GM19193 (cell line): ENCODE data around the gene FRMD7.

Experiments
- POLR2A ChIP-seq: IDR thresholded peaks from 4 replicates; pipeline ENCODE4 v1.6.1; 2011; ENCODE audit not compliant: insufficient read depth, insufficient read length; ENCODE audit errors: extremely low read depth

FRMD7 gene

DNA sequence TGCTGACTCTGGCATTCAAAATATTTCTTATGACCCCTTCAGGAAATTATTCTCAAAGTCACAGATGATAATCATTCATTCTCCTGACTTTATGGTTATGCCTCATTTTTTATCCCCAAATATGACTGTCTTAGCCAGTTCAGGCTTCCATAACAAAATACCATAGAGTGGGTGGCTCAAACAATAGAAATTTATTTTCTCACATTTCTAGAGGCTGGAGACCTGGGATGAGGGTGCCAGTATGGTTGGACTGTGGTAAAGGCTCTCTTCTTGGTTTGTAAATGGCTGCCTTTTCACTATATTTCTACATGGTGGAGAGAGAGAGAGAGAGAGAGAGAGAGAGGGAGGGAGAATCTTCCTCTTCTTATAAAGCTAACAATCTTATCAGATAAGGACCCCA, 20.5 kb downstream of the FRMD7 start:
- no peak for TF ChIP-seq POLR2A

DNA sequence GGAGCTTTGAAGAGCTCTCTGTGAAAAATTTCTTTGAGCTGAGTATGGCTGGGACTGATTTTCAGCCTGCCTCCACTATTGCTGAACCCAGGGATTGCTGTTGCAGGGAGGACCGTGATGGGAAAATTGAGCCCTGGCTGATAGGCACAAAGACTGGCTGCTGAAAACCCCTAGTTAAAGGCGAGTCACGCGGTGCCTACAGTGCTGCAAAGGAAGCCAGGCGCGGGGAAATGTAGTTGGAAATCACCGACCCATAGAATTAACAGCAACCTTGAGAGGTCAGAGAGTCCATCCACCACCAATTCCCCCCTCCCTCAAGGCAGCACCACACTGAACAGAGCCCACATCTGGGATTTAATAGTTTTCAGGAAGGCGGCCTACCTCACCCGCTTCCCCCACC, 26.0 kb downstream of the FRMD7 start:
- no peak for TF ChIP-seq POLR2A

DNA sequence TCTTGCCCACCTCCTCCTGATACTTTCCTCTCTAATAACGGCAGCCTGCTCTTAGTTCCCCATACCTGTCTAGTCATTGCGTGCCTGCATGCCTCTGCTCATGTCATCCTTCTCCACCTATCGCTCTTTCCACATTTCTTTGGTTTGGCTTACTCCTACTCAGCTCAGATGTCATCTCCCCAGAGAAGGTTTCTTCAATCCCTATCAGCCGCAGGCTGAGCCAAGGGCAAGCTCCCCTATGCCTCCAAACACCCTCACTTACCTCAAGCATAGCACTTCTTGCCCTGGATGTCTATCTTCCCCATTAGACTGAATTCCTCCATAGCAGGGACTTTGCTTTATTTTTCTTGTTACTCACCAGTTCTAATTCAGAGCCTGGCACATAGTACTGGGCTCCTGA, 26.6 kb downstream of the FRMD7 start:
- no peak for TF ChIP-seq POLR2A

DNA sequence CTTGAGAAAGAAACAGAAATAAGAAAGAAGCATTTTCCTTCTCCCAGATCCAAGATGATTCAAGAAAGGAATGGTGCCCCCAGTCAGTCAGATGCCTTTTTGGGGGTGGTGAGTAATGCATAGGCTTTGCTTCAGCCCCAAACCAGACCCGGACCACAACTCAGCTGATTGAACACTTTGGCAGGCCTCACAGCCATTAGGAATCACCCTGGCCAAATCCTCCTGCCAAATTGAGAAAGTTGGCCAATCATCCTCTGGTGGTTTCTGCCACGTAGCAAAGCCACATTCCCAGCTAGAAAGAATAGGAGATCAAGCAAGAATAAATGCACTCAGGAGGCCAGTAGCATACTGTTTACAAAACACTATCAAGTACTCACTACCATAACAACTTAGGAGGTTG, 33.7 kb downstream of the FRMD7 start:
- TF ChIP-seq POLR2A, result no peak

DNA sequence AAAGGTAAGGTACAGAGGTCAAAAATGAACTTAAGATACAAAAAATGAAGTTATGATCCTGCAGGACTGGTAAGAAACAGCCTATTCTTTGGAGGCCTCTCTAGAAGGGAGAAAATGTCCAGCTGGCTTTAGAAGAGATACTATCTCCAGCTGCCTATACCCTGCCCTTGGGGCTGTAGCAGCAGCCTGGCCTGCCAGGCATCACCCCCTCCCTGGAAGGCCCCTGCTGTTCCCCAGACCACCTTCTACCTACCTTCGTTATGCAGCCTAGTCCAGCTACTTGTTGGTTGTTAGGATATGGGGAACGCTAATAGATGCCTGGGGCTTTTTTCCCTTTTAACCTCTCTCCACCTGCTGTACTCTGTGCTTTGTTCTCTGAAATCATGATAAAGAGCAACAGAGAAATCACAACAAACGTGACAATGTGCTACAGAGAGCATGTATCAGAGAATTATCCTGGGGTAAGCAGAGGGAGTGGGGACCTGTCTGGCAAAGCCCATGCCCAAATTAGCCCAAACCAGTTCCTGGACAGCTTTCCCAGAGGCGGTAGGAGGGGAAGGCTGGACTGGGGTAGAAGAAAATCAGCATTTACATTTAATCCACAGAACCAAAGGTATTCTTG, 34.5 kb downstream of the FRMD7 start:
- no peak for TF ChIP-seq POLR2A

DNA sequence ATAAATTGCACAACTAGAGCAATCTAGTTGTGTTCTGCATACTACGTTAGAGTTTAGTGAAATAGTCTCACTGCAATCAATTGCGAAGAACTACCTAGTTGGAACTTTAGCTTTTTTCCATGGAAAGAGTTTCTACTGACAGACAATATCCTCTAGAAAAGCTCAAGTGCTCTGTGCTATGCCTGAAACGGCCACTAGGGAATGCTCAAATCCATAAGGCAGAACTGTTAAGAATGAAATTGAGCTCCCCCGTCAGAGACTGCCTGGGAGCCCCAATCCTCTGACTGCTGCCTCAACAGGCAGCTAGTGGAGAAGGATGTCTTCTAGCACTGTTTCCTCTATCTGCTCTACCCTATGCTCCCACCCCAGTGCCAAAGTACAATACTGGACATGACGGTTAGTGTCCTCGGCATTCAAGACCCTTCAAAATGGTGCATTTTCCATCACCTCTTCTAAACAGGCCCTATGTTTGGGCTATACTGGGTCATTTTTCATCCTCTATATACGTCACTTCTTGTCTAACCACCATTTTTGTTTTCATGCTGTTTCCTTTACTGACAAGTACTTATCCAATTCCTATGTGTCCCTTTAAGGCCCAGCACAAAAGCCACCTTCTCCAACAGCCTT, 35.3 kb downstream of the FRMD7 start:
- no peak for TF ChIP-seq POLR2A

DNA sequence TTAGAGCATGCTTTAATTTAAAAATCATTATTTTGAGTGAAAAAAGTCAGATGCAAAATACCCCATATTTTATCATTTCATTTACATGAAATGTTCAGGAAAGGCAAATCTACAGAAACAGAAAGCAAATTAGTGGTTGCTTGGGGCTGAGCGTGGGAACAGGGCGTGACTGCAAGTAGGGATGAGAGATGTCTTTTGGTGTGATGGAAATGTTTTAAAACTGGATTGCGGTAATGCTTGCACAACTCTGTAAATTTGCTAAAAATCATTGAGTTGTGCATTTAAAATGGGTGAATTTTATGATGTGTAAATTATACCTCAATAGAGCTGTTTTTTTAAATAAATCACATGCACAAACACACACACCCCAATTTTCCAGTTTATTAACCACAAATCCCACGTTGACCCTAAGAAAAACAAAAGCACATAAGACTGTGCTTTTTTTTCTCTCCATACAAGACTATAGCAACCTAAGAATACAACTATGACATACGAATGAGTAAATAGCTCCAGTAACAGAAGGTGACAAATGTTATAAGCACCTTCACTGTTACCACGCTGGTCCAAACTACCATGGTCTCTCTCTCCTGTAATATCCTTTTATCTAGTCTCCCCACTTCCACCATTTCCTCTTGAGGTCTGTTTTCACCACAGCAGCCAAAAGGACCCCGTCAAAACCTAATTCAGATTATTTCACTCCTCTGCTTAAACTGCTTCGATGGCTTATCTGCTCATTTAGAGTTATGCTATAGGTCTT, 37.2 kb downstream of the FRMD7 start:
- no peak for TF ChIP-seq POLR2A

DNA sequence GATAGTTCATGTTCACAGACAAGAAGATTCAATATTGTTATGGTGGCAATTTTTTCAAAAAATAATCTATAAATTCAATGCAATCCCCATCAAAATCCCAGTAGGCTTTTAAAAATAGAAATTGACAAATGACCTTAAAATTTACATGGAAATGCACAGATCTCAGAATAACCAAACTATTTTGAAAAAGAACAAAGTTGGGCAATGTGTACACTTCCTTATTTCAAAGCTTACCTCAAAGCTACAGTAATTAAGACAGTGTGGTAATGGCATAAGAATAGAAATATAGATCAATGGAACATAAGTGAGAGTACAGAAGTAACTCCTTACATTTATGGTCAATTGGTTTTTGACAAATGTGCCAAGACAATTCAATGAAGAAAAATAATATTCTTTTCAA, 39.0 kb downstream of the FRMD7 start:
- TF ChIP-seq POLR2A, result no peak

DNA sequence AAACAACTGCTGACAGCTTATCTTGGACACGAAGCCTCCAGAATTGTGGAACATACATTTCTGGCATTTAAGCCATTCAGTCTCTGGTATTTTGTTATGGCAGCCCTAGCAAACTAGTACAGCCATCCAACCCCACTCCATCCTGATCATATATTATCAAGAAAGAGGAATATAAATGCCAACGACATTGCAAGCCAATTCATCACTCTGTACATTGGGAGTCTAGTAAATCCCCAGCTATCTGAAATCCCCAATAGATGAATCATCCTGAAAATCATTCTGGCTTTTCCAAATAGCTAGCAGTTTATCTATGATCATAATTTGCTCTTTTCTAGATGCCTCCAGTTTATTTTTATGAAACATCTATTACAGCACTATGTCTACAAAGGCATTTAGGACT, 41.1 kb downstream of the FRMD7 start:
- no peak for TF ChIP-seq POLR2A

DNA sequence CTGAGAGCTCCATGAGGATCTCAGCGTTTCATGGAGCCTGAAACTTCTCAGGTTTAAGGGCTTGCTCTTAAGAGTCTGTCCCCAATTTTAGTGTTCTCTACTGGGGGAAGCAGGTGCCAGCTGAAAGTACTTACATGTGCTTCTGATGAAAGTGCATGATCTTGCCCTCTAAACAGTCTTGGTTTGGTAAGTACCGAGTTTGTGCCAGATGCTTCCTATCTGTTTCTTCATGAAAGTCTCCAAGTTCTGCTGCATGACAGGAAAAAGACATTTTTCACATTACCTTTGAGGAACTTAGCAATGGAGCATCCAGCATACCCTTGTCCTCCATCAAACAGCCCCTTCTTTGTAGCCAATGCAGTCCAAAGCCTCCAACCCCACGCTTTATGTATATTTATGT, 42.0 kb downstream of the FRMD7 start:
- no peak for TF ChIP-seq POLR2A

DNA sequence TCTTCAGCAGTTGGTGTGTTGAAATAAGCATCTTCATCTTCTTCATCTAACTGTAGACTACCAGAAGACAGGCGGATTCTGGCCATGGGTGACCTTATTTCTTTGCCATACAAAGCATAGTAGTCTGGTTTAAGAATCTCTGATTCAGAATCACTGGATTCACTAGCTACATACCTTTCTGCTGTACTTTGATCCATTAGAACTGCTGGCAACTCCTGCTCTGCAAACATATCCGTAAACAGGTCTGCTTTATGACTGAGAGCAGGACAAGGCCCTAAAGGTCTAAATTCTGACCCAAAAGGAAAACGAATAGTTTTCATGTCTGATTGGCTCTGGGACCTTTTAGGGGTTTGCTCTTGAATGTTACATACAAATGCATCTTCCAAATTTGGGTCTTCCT, 49.9 kb downstream of the FRMD7 start:
- TF ChIP-seq POLR2A, result no peak

DNA sequence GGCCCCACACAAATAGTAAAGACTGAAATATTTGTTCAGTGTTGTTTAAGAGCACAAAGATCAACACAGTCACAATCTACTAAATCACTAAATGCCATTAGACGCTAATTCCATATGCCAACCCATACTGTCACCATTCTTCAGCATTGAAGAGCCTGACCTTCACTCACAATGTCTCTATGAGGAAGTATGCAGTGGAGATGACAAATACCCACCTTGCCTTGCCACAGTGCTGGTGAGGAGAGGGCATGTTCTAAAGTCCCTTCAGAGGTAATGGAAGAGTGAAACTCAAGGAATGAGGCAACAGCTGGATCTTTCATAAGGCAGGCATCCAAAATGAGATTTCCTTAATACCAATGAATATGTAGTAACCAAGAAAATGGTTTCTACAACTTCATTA, 50.4 kb downstream of the FRMD7 start:
- TF ChIP-seq POLR2A, result no peak

DNA sequence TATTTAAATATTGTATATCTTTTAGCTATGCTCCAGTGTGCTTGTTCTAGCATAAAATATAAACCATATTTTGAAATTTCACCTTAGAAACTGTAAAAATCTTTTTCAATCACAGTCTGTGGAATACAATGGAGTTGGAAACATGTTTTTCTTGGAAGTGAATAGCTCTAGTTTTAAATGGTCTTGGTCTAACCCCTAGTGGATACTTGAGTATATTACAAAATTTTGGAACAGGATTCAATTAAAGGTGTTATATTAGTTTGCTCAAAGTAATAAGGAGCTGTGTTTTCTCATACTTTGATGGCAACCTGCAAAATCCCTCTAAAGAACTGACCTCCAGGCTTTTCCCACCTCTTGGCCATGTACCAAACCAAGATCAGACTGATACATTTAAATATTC, 56.6 kb downstream of the FRMD7 start:
- TF ChIP-seq POLR2A, result no peak

DNA sequence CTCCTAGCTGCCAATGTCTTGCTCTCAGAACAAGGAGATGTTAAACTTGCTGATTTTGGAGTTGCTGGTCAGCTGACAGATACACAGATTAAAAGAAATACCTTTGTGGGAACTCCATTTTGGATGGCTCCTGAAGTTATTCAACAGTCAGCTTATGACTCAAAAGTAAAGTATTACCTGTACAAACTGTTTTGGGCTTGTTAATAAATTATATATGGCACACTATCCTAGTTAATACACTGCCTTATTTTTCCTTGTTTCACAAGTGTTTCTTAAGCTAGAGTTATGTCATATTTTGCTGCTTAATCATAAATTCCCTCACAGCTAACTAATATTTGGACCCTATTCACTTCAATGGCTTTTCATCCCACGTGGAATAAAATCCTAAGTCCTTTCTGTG, 59.4 kb downstream of the FRMD7 start:
- no peak for TF ChIP-seq POLR2A

DNA sequence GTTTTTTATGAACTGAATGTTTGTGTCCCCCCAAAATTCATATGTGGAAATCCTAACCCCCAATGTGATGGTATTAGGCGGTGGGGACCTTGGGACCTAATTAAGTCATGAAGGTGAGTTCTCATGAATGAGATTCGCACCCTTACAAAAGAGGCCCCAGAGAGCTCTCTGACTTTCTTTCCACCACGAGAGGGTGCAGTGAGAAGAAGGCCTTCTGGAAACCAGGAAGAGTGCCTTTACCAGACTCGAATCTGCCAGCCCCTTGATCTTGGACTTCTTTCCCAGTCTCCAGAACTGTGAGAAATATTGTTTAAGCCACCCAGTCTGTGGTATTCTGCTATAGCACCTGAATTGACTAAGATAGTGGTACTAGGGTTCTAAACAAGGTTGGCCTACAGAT, 64.0 kb downstream of the FRMD7 start:
- no peak for TF ChIP-seq POLR2A

DNA sequence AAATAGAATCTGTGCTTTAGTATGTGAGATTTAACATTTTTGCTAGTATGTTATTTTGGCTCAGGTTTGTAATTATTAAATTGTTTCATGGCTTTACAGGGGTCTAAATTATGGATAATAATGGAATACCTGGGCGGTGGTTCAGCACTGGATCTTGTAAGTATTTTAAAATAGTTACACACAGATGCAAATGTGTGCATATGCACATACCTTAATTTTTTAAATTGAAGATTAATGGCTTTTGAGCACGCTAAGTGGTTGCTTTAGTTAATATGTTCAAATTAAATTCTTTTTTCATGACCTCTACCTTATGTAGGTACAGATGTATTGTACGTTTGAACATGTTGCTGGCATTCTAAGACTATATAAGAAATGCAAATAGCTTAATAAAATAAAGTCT, 64.5 kb downstream of the FRMD7 start:
- TF ChIP-seq POLR2A, result no peak

DNA sequence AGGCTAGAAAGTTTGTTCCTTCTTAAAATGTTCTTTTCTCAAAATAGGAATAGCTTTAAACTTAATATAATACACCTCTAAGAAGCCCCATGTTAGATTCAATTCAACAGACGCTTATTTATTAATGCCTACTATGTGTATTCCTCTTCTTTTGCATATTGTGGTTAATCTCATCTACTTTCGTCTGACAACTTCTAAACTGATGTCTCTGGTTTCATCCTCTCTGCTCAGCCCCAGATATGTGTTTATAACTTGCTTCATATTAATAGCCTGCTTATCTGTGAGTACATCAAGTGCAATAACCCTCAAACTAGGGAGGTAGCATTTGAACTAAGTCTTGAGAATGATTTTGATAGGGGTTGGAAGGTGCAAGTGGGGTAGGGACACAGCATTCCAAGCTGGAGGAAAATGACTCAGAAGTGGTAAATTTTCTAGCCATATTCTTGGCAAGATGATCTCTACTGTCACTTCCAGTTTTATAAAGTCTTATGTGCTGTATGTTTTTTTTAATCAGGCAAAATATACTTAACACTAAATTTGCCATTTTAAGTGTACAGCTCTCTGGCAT, 67.8 kb downstream of the FRMD7 start:
- no peak for TF ChIP-seq POLR2A

DNA sequence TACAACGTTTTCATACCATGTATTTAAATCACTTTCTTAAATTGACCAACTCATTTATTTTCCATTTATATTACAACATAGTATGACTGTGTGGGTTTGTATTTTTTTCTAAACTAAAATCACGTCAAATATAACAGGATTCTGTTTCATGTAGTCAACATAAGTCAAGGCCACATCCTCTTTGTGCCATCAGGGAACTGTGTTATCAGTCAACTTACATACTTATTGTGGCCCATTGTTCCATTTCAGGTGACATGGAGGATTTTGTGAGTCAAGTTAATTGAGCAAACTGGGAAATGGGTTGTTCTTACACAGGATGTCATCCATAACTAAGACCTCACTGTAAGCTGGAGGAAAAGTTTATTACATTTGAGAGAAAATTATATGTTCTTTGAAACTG, 68.8 kb downstream of the FRMD7 start:
- TF ChIP-seq POLR2A, result no peak
